Caco-2 (cell line): Measurements from ENCODE around the gene GPC1. TPM values are rescaled to one million over a fixed set of nuclear protein-coding genes. Genes with fewer than 3 reads are reported as not detected.

ENCODE experiments used
- BruUV-seq: library from RNA; stranded (reverse); fragments of 400-500 nt; replicated peaks from 2 replicates; lab custom pipeline; 2021; lab: Mats Ljungman, UMichigan
- CTCF ChIA-PET: fragments of 300-600 bp; sonication (Branson Sonifier 250); formaldehyde crosslinking; loops from one replicate; lab custom pipeline; 2022; ENCODE audit warnings: antibody characterized with exemption; lab: Charles Lee
- POLR2A ChIA-PET: fragments of 300-600 bp; sonication (Branson Sonifier 250); formaldehyde crosslinking; loops from one replicate; lab custom pipeline; 2022; ENCODE audit warnings: antibody characterized with exemption; lab: Charles Lee
- DNase-seq, 2 experiments: peaks; one replicate each; pipeline versions ENCODE4 v3.0.0 to v3.0.0-alpha.2; 2020 to 2022
- H3K27me3 ChIP-seq: replicated peaks from 2 replicates; pipeline ENCODE4 v1.6.0; 2011; ENCODE audit warnings: low read length; ENCODE audit not compliant: control insufficient read depth, insufficient read depth
- H3K36me3 ChIP-seq: 2 replicates; pipeline ENCODE4 v1.5.1; 2011; ENCODE audit warnings: low read length; ENCODE audit not compliant: control insufficient read depth, insufficient read depth
- H3K4me1 ChIP-seq: fragments of 250-450 bp; sonication (Bioruptor Pico); 2 replicates; pipeline ENCODE4 v1.5.1; 2020; ENCODE audit warnings: mild to moderate bottlenecking
- H3K4me3 ChIP-seq: 2 replicates; pipeline ENCODE4 v1.5.1; 2011; ENCODE audit warnings: low read depth, mild to moderate bottlenecking, control low read depth, low read length
- H3K9me3 ChIP-seq: fragments of 250-450 bp; sonication (Bioruptor Pico); 2 replicates; pipeline ENCODE4 v1.5.1; 2020; ENCODE audit warnings: mild to moderate bottlenecking, moderate library complexity
- H3K27ac Mint-ChIP-seq: one replicate; pipeline ENCODE4 v1.8.0; 2022; ENCODE audit warnings: mixed read lengths; ENCODE audit not compliant: unreplicated experiment
- H3K27me3 Mint-ChIP-seq: one replicate; pipeline ENCODE4 v1.8.0; 2022; ENCODE audit warnings: mixed read lengths; ENCODE audit not compliant: insufficient read depth, unreplicated experiment
- H3K36me3 Mint-ChIP-seq: one replicate; pipeline ENCODE4 v1.8.0; 2022; ENCODE audit warnings: mild to moderate bottlenecking, mixed read lengths; ENCODE audit not compliant: insufficient read depth, unreplicated experiment
- H3K4me1 Mint-ChIP-seq: one replicate; pipeline ENCODE4 v1.8.0; 2022; ENCODE audit warnings: low read depth, mixed read lengths; ENCODE audit not compliant: unreplicated experiment
- H3K4me3 Mint-ChIP-seq: one replicate; pipeline ENCODE4 v1.8.0; 2022; ENCODE audit warnings: mild to moderate bottlenecking, moderate library complexity, mixed read lengths; ENCODE audit not compliant: unreplicated experiment
- H3K9me3 Mint-ChIP-seq: one replicate; pipeline ENCODE4 v1.8.0; 2022; ENCODE audit warnings: mixed read lengths; ENCODE audit not compliant: unreplicated experiment
- CTCF ChIP-seq, 2 experiments: fragments of 200-600 bp in 1 of 2; IDR thresholded peaks; 1 replicate in 1 of 2; 2 replicates in 1 of 2; pipeline versions ENCODE4 v1.5.1 to v1.8.0; 2011 to 2022; ENCODE audit warnings: antibody characterized with exemption in 1 of 2, control low read depth in 1 of 2, inconsistent platforms in 1 of 2, low read depth in 1 of 2, low read length in 1 of 2, mild to moderate bottlenecking in 1 of 2, moderate library complexity in 1 of 2; ENCODE audit not compliant: insufficient read depth in 1 of 2, severe bottlenecking in 1 of 2, unreplicated experiment in 1 of 2
- intact Hi-C: fragments of 100-400 bp; cut with micrococcal nuclease; formaldehyde crosslinking; loops from one replicate; pipeline ENCODE4 v1.10.0; 2022; ENCODE audit not compliant: unreplicated experiment
- total RNA-seq: library from RNA; stranded (reverse); gene quantifications from 2 replicates; pipeline ENCODE4 v1.2.3, GENCODE V29; 2022

The GPC1 gene
- total RNA-seq, 1 experiment from 2014 or later, result 45.2 TPM

- H3K4me3 Mint-ChIP-seq, result no peak overlapping the region
- H3K4me1 Mint-ChIP-seq, result no peaks in the 10 kb centered on the region
- DNase-seq, result no peak
- Histone ChIP-seq H3K4me1 (no peaks in the 10 kb centered on the region), H3K9me3 (no peaks in the 10 kb centered on the region), H3K36me3 (no peaks in the 10 kb centered on the region), H3K27me3 (no peaks in the 10 kb centered on the region), H3K4me3 (no peak overlapping the region)
- TF ChIP-seq CTCF (IDR thresholded peaks at IDR 0.05; ENCODE audit: insufficient read depth in 1 of 2, low read depth in 1 of 2, low read length in 1 of 2, severe bottlenecking in 1 of 2, unreplicated experiment in 1 of 2), result no peak
- H3K27ac Mint-ChIP-seq, result no peak overlapping the region
- POLR2A ChIA-PET, result no interaction called here
- no TSS peak for BruUV-seq
- intact Hi-C loops, result no loop called here
- no peaks in the 10 kb centered on the region for H3K9me3 Mint-ChIP-seq
- no peaks in the 10 kb centered on the region for H3K27me3 Mint-ChIP-seq
- H3K36me3 Mint-ChIP-seq, result peaks cover 6% of the 10 kb centered on the region
- CTCF ChIA-PET, result no interaction called here
Observed at GRCh38 chr2:240481720-240482119, 46.3 kb downstream of the GPC1 start.

- Mint-ChIP-seq H3K27me3 (no peaks in the 10 kb centered on the region), H3K4me3 (no peak overlapping the region), H3K4me1 (no peaks in the 10 kb centered on the region), H3K9me3 (no peaks in the 10 kb centered on the region), H3K36me3 (peaks cover 6% of the 10 kb centered on the region), H3K27ac (no peak overlapping the region)
- no TSS peak for BruUV-seq
- Histone ChIP-seq H3K36me3 (no peaks in the 10 kb centered on the region), H3K4me1 (no peaks in the 10 kb centered on the region), H3K9me3 (no peaks in the 10 kb centered on the region), H3K27me3 (no peaks in the 10 kb centered on the region), H3K4me3 (no peak overlapping the region)
- ChIA-PET CTCF (no interaction called here), POLR2A (no interaction called here)
- intact Hi-C loops, result no loop called here
- DNase-seq, result no peak
- TF ChIP-seq CTCF (IDR thresholded peaks at IDR 0.05; ENCODE audit: insufficient read depth in 1 of 2, low read depth in 1 of 2, low read length in 1 of 2, severe bottlenecking in 1 of 2, unreplicated experiment in 1 of 2), result no peak
Observed at GRCh38 chr2:240482141-240482540, 46.7 kb downstream of the GPC1 start.

DNA sequence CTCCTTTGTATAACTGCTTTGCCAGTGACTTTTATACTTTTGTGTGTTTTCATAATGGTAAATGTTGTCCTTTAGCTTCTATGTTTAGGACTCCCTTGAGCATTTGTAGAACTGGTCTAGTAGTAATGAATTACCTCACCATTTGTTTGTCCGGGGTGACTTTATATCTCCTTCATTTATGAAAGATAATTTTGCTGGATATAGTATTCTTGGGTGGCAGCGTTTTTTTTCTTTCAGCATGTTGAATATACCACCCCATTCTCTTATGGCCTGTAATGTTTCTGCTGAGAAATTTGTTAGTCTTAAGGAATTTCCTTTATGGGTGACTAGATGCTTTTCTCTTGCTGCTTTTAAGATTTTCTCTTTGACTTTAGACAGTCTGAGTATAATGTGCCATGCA lies 56.0 kb downstream of the GPC1 start:
- H3K4me1 ChIP-seq, result no peaks in the 10 kb centered on the region
- peaks cover 41% of the 10 kb centered on the region for H3K9me3 Mint-ChIP-seq
- no peaks in the 10 kb centered on the region for H3K27me3 Mint-ChIP-seq
- intact Hi-C loops, result no loop called here
- POLR2A ChIA-PET, result no interaction called here
- H3K4me3 Mint-ChIP-seq, result no peak overlapping the region
- no peak for TF ChIP-seq CTCF (IDR thresholded peaks at IDR 0.05; ENCODE audit: insufficient read depth in 1 of 2, low read depth in 1 of 2, low read length in 1 of 2, severe bottlenecking in 1 of 2, unreplicated experiment in 1 of 2)
- H3K4me3 ChIP-seq, result no peak overlapping the region
- no TSS peak for BruUV-seq
- H3K4me1 Mint-ChIP-seq, result no peaks in the 10 kb centered on the region
- no peaks in the 10 kb centered on the region for H3K36me3 ChIP-seq
- no peaks in the 10 kb centered on the region for H3K9me3 ChIP-seq
- H3K36me3 Mint-ChIP-seq, result no peaks in the 10 kb centered on the region
- CTCF ChIA-PET, result no interaction called here
- no peak for DNase-seq
- no peaks in the 10 kb centered on the region for H3K27me3 ChIP-seq
- no peak overlapping the region for H3K27ac Mint-ChIP-seq
